ENCODE measurements around the gene VAV2.

VAV2 gene

GRCh38 chr9:133811471-133811870, 180.7 kb downstream of the VAV2 start:
- no peak for TF ChIP-seq JUND (IDR thresholded peaks at IDR 0.05; ENCODE audit: low read depth)
- in situ Hi-C loops (cut with HindIII; ENCODE audit: low pct_unique_long_range_greater_than_20kb, low sequenced_read_pairs): no loop called here
- no peak for DNase-seq (ENCODE audit: low read depth in 1 of 2, low spot score in 1 of 2)

GRCh38 chr9:133810556-133811195, 181.4 kb downstream of the VAV2 start:
- DNase-seq (ENCODE audit: low read depth in 1 of 2, low spot score in 1 of 2): no peak
- in situ Hi-C loops (cut with HindIII; ENCODE audit: low pct_unique_long_range_greater_than_20kb, low sequenced_read_pairs): no loop called here
- TF ChIP-seq JUND (IDR thresholded peaks at IDR 0.05; ENCODE audit: low read depth): no peak

DNA sequence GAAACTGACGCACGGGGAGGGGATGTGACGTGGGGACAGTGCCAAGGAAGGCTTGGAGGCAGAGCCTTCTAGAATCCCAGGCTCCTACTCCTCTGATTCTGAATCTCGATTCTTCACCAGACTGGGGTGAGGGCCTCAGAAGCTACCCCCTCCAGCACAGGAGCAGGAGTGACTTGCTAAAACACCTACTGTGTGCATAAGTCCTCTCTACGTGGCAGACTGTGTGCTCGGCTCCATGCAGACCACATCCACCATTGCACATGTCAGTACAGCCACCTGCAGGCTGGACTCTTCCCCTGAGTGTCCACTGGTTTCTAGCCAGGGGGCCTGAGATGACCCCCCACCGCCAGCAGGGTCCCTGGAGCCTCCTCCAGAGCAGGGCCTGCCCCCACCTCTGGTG, 182.8 kb downstream of the VAV2 start:
- in situ Hi-C loops (cut with HindIII; ENCODE audit: low pct_unique_long_range_greater_than_20kb, low sequenced_read_pairs): no loop called here
- DNase-seq (ENCODE audit: low read depth in 1 of 2, low spot score in 1 of 2): no peak
- no peak for TF ChIP-seq JUND (IDR thresholded peaks at IDR 0.05; ENCODE audit: low read depth)

- no peak for DNase-seq (ENCODE audit: low read depth in 1 of 2, low spot score in 1 of 2)
- in situ Hi-C loops (cut with HindIII; ENCODE audit: low pct_unique_long_range_greater_than_20kb, low sequenced_read_pairs): no loop called here
- TF ChIP-seq JUND (IDR thresholded peaks at IDR 0.05; ENCODE audit: low read depth): no peak
These were observed 184.3 kb downstream of the VAV2 start for GRCh38 chr9:133807818-133808217.

GRCh38 chr9:133807037-133807436, 185.1 kb downstream of the VAV2 start:
- no peak for DNase-seq (ENCODE audit: low read depth in 1 of 2, low spot score in 1 of 2)
- in situ Hi-C loops (cut with HindIII; ENCODE audit: low pct_unique_long_range_greater_than_20kb, low sequenced_read_pairs): no loop called here
- TF ChIP-seq JUND (IDR thresholded peaks at IDR 0.05; ENCODE audit: low read depth): no peak

GRCh38 chr9:133806623-133807010, 185.5 kb downstream of the VAV2 start:
- in situ Hi-C loops (cut with HindIII; ENCODE audit: low pct_unique_long_range_greater_than_20kb, low sequenced_read_pairs): no loop called here
- TF ChIP-seq JUND (IDR thresholded peaks at IDR 0.05; ENCODE audit: low read depth): no peak
- no peak for DNase-seq (ENCODE audit: low read depth in 1 of 2, low spot score in 1 of 2)

- no peak for DNase-seq (ENCODE audit: low read depth in 1 of 2, low spot score in 1 of 2)
- in situ Hi-C loops (cut with HindIII; ENCODE audit: low pct_unique_long_range_greater_than_20kb, low sequenced_read_pairs): no loop called here
- TF ChIP-seq JUND (IDR thresholded peaks at IDR 0.05; ENCODE audit: low read depth): no peak
These were observed 186.1 kb downstream of the VAV2 start for GRCh38 chr9:133805876-133806622.

GRCh38 chr9:133804199-133804598, 187.9 kb downstream of the VAV2 start:
- no peak for TF ChIP-seq JUND (IDR thresholded peaks at IDR 0.05; ENCODE audit: low read depth)
- in situ Hi-C loops (cut with HindIII; ENCODE audit: low pct_unique_long_range_greater_than_20kb, low sequenced_read_pairs): no loop called here
- no peak for DNase-seq (ENCODE audit: low read depth in 1 of 2, low spot score in 1 of 2)

- DNase-seq (ENCODE audit: low read depth in 1 of 2, low spot score in 1 of 2): no peak
- no peak for TF ChIP-seq JUND (IDR thresholded peaks at IDR 0.05; ENCODE audit: low read depth)
- in situ Hi-C loops (cut with HindIII; ENCODE audit: low pct_unique_long_range_greater_than_20kb, low sequenced_read_pairs): no loop called here
These were observed 188.4 kb downstream of the VAV2 start for GRCh38 chr9:133803745-133804144.

DNA sequence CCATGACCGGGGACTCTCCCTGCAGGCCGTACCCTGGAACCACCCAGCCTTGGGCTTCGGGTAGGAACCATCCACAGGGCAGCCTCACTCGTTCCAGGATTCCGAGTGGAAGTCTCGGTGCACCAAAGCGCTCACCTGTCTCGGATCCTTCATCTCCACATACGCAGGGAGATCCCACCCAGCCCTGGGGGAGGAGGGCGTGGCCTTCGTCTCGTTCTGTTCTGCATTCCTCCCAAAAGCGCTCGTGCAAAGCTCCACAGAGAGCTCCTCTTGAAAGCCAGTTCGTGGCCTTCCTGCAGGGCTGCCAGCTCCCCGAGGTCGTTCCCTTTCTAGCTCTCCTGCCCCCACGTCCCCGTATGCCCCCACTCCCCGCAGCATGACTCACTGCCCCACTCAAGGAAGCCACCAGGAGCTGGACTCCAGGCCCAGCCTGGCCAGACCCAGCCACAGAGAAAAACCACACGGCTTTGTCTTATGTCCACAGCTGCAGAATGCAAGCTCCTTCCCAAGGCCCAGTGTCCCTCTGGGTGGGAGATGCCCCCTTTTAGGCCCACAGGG, 189.0 kb downstream of the VAV2 start:
- DNase-seq (ENCODE audit: low read depth in 1 of 2, low spot score in 1 of 2): no peak
- in situ Hi-C loops (cut with HindIII; ENCODE audit: low pct_unique_long_range_greater_than_20kb, low sequenced_read_pairs): no loop called here
- no peak for TF ChIP-seq JUND (IDR thresholded peaks at IDR 0.05; ENCODE audit: low read depth)

GRCh38 chr9:133801739-133802138, 190.4 kb downstream of the VAV2 start:
- in situ Hi-C loops (cut with HindIII; ENCODE audit: low pct_unique_long_range_greater_than_20kb, low sequenced_read_pairs): no loop called here
- no peak for TF ChIP-seq JUND (IDR thresholded peaks at IDR 0.05; ENCODE audit: low read depth)

DNA sequence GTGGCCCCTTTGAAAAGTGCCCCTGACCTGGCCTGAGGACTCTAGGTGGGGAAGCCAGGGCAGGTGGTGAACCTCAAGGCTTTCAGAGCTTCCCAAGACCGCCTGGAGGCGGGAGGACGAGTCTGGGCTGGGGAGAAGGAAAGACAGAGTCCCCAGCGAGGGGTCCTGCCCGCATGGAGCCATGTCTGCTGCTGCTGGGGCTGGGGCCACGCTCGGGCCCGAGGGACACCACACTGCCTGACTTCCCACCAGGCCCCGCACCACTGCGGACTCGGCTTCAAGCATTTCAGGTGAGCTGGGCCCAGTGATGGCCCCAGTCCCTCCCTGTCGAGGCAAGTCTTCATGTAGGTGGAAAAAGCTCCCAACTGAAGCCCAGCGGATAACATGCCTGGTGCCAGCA, 191.9 kb downstream of the VAV2 start:
- DNase-seq (ENCODE audit: low read depth in 1 of 2, low spot score in 1 of 2): no peak
- no peak for TF ChIP-seq JUND (IDR thresholded peaks at IDR 0.05; ENCODE audit: low read depth)
- in situ Hi-C loops (cut with HindIII; ENCODE audit: low pct_unique_long_range_greater_than_20kb, low sequenced_read_pairs): no loop called here

More at GRCh38 chr9:133801739-133802138, 190.4 kb downstream of the VAV2 start:
- DNase-seq (ENCODE audit: low read depth in 1 of 2, low spot score in 1 of 2): no peak

- TF ChIP-seq JUND (IDR thresholded peaks at IDR 0.05; ENCODE audit: low read depth): no peak
- no peak for DNase-seq (ENCODE audit: low read depth in 1 of 2, low spot score in 1 of 2)
- in situ Hi-C loops (cut with HindIII; ENCODE audit: low pct_unique_long_range_greater_than_20kb, low sequenced_read_pairs): no loop called here
These were observed 192.4 kb downstream of the VAV2 start for GRCh38 chr9:133799716-133800115.
